Measurements from ENCODE around the gene NBEAL1. TPM values are rescaled to one million over a fixed set of nuclear protein-coding genes. Genes with fewer than 3 reads are reported as not detected.

NBEAL1 gene
- total and polyA plus RNA-seq, 2 of the 8 experiments (the other 6 are each of a cell fraction or from before 2014, with no cell fraction given): 2.3 to 10.7 TPM

GRCh38 chr2:203022751-203023150 is 8.1 kb downstream of the NBEAL1 start:
- Histone ChIP-seq H3K79me2 (ENCODE audit: control insufficient read depth in 1 of 2, insufficient read depth in 2 of 2, low read length in 2 of 2) (no peaks in the 10 kb centered on the region), H3K4me2 (ENCODE audit: insufficient read depth in 1 of 2, low read depth in 2 of 2, low read length in 2 of 2) (no peak overlapping the region), H3K79me1 (ENCODE audit: low read depth, low read length) (no peaks in the 10 kb centered on the region), H3K4me3 (ENCODE audit: extremely low read depth in 1 of 4, insufficient read depth in 2 of 4, low read depth in 3 of 4, low read length in 4 of 4) (no peak overlapping the region), H2AK5ac (ENCODE audit: low read depth, low read length) (no peak overlapping the region), H4K20me1 (replicated peaks in 1 of 2; ENCODE audit: control insufficient read depth in 1 of 2, insufficient read depth in 2 of 2, low read length in 2 of 2) (no peaks in the 10 kb centered on the region), H3K27ac (ENCODE audit: low read depth, low read length) (no peak overlapping the region), H3K23ac (ENCODE audit: insufficient read length) (no peak overlapping the region), H3K18ac (ENCODE audit: extremely low read depth, low read length) (no peak overlapping the region), H2BK15ac (ENCODE audit: low read length) (no peak overlapping the region), H4K91ac (replicated peaks; ENCODE audit: insufficient read length, low read length) (no peak overlapping the region), H2BK5ac (ENCODE audit: low read depth, low read length) (no peak overlapping the region), H3K56ac (replicated peaks; ENCODE audit: insufficient read length, low read depth, low read length) (no peak overlapping the region), H2BK12ac (ENCODE audit: low read depth, low read length) (no peak overlapping the region), H4K5ac (ENCODE audit: insufficient read length, low read depth, low read length) (no peak overlapping the region), H2BK120ac (replicated peaks; ENCODE audit: low read depth, low read length) (no peak overlapping the region), H3K23me2 (ENCODE audit: low read depth, low read length) (no peaks in the 10 kb centered on the region), H2BK20ac (ENCODE audit: low read length) (no peak overlapping the region), H3K14ac (ENCODE audit: insufficient read length) (no peak overlapping the region), H3K36me3 (ENCODE audit: control insufficient read depth in 2 of 4, insufficient read depth in 4 of 4, low read length in 3 of 4) (no peaks in the 10 kb centered on the region; a peak in 1 of 8 replicates), H3K9ac (replicated peaks in 1 of 4; ENCODE audit: extremely low read depth in 1 of 4, low read depth in 3 of 4, low read length in 3 of 4) (no peak overlapping the region), H4K8ac (ENCODE audit: extremely low read depth, insufficient read depth, low read length) (no peak overlapping the region), H3K27me3 (replicated peaks in 1 of 4; ENCODE audit: control insufficient read depth in 3 of 4, extremely low read depth in 1 of 4, insufficient read depth in 3 of 4, low read length in 3 of 4) (no peaks in the 10 kb centered on the region), H3K4me1 (replicated peaks in 1 of 4; ENCODE audit: control insufficient read depth in 3 of 4, insufficient read depth in 4 of 4, low read length in 3 of 4) (no peaks in the 10 kb centered on the region), H2AFZ (ENCODE audit: low read length) (no peak overlapping the region), H3K9me3 (ENCODE audit: insufficient read depth in 2 of 2, low read depth in 1 of 2, low read length in 1 of 2) (no peaks in the 10 kb centered on the region), H3K4ac (replicated peaks; ENCODE audit: insufficient read length, low read depth, low read length) (no peak overlapping the region)
- DNase-seq (ENCODE audit: low read depth in 1 of 2, low spot score in 2 of 2): no peak
- ChIA-PET POLR2A (ENCODE audit: partially characterized antibody) (interaction anchor here (0.6 to 0.9 kb wide), 2 partner anchors 8 to 111 kb away, joined by 3 read pairs; partner anchors contain the start of genes NBEAL1 and WDR12), CTCF (ENCODE audit: partially characterized antibody) (no interaction called here)
- FAIRE-seq: no peak
- WGBS, 2 experiments (ENCODE audit: extremely low coverage in 1 of 2, insufficient coverage in 1 of 2, insufficient read length in 1 of 2, insufficient replicate concordance in 2 of 2, low coverage in 1 of 2, low lambda C conversion rate in 2 of 2, missing lambda C conversion rate in 1 of 2): 90% methylated on average over 1 of the region's 1 CpG; no CpG with 5 or more reads in 1 of the 2 experiments
- TF ChIP-seq CBX8 (IDR thresholded peaks at IDR 0.05; ENCODE audit: borderline replicate concordance, low read depth, low read length) (no peak), BRCA1 (IDR thresholded peaks at IDR 0.05; ENCODE audit: low read depth, low read length) (no peak), YY1 (IDR thresholded peaks at IDR 0.05; ENCODE audit: low read depth, low read length) (no peak), SIRT6 (IDR thresholded peaks at IDR 0.05; ENCODE audit: low read length) (no peak), HDAC2 (IDR thresholded peaks at IDR 0.05; ENCODE audit: borderline replicate concordance in 1 of 2, low read depth in 2 of 2, low read length in 2 of 2) (no peak), RNF2 (IDR thresholded peaks at IDR 0.05; ENCODE audit: borderline replicate concordance, low read depth, low read length, missing control alignments, poor library complexity, severe bottlenecking) (no peak), KDM4A (IDR thresholded peaks at IDR 0.05; ENCODE audit: low read depth, low read length, severe bottlenecking) (no peak), TAF1 (IDR thresholded peaks at IDR 0.05; ENCODE audit: low read depth, low read length) (no peak), SAP30 (IDR thresholded peaks at IDR 0.05; ENCODE audit: insufficient read depth, insufficient replicate concordance, low read length) (no peak), RXRA (IDR thresholded peaks at IDR 0.05; ENCODE audit: insufficient read depth, low read depth, low read length) (no peak), POLR2AphosphoS5 (IDR thresholded peaks at IDR 0.05; ENCODE audit: low read depth, low read length) (no peak)
- TF ChIP-seq, protein P1, sequence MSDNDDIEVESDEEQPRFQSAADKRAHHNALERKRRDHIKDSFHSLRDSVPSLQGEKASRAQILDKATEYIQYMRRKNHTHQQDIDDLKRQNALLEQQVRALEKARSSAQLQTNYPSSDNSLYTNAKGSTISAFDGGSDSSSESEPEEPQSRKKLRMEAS (IDR thresholded peaks at IDR 0.05): no peak
- TF ChIP-seq, protein P2, sequence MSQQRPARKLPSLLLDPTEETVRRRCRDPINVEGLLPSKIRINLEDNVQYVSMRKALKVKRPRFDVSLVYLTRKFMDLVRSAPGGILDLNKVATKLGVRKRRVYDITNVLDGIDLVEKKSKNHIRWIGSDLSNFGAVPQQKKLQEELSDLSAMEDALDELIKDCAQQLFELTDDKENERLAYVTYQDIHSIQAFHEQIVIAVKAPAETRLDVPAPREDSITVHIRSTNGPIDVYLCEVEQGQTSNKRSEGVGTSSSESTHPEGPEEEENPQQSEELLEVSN (IDR thresholded peaks at IDR 0.05): no peak
